Measurements from ENCODE around the gene NPHP4. TPM values are rescaled to one million over a fixed set of nuclear protein-coding genes. Genes with fewer than 3 reads are reported as not detected.

The NPHP4 gene
- total and polyA plus RNA-seq, 12 donors = 2.7 to 13.2 (median 7.3) TPM

DNA sequence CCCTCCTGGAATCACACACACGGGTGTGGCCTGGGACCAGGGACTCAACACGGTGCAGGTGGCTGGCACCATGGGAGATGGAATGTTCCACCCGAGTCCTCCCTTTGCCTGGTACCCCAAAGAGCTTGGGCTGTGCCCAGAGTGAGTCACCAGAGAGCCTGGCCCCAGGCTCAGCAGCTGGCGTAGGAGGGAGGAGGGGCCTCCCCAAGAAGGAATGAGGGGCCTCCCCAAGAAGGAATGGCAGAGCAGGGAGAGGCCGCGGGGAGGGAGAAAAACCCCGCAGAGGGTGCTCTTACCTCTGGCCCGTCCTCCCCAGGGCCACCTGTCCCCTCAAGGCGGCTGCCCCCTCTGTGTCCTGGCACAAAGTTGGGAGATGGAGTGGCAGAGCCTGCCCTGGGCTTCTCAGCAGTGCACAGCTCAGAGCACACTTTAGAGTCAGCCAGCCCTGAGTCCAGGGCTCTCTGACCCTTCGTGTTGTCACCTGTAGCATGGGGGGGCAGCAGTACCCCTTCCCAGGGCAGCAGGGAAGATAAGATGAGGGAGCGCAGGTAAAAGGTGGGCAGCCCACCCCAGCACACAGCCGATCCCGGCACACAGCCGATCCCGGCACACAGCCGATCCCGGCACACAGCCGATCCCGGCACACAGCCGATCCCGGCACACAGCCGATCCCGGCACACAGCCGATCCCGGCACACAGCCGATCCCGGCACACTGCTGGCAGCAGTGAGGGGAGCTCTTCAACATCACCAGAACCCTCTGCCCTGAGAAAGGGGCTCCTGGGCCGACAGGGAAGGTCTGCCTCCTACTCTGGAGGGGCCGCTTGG, 33.3 kb upstream of the NPHP4 start:
- Histone ChIP-seq H3K9me3 (replicated peaks in 1 of 3) (no peaks in the 10 kb centered on the region), H3K27me3 (no peaks in the 10 kb centered on the region), H3K4me3 (peak overlapping the region in 1 of 4 donors; percentile 36), H3K4me1 (replicated peaks in 1 of 2) (no peaks in the 10 kb centered on the region), H3K27ac (peak overlapping the region in 1 of 5 donors; percentile 61), H3K36me3 (replicated peaks in 1 of 2) (no peaks in the 10 kb centered on the region)
- WGBS, 4 donors = 58 to 79% (median 70%) methylated on average over 9 to 29 of the region's 29 CpGs
- no peak for TF ChIP-seq POLR2A (IDR thresholded peaks at IDR 0.05)
- no peak for TF ChIP-seq CTCF (IDR thresholded peaks at IDR 0.05)
- DNase-seq = no peak
- intact Hi-C loops (cut with DNase I) = no loop called here

- intact Hi-C loops (cut with DNase I) = no loop called here
- no peak for TF ChIP-seq POLR2A (IDR thresholded peaks at IDR 0.05)
- H3K36me3 ChIP-seq (replicated peaks in 1 of 2) = no peaks in the 10 kb centered on the region
- no peak overlapping the region for H3K27ac ChIP-seq
- H3K27me3 ChIP-seq = no peaks in the 10 kb centered on the region
- no peaks in the 10 kb centered on the region for H3K4me1 ChIP-seq (replicated peaks in 1 of 2)
- 84 to 86% (median 85%) methylated on average over 6 of the region's 6 CpGs for WGBS, 4 donors
- no peak for DNase-seq
- H3K9me3 ChIP-seq (replicated peaks in 1 of 3) = no peaks in the 10 kb centered on the region
- no peak overlapping the region for H3K4me3 ChIP-seq
Observed at GRCh38 chr1:6024376-6024775, 32.2 kb upstream of the NPHP4 start.

DNA sequence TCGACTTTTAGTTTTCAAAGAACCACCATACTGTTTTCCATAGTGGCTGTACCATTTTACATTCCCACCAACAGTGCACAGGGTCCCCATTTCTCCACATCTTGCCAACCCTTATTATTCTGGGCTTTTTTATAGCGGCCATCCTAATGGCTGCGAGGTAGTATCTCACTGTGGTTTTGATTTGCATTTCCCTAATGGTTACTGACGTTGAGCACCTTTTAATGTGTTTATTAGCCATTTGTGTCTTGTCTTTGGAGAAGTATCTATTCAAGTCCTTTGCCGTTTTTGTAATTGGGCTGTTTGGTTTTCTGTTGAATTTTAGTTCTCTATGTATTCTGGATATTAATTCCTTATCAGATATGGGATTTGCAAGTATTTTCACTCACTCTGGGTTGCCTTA, 31.1 kb upstream of the NPHP4 start:
- TF ChIP-seq POLR2A (IDR thresholded peaks at IDR 0.05) = no peak
- TF ChIP-seq CTCF (IDR thresholded peaks at IDR 0.05) = no peak
- H3K27ac ChIP-seq = no peak overlapping the region
- H3K4me1 ChIP-seq (replicated peaks in 1 of 2) = no peaks in the 10 kb centered on the region
- intact Hi-C loops (cut with DNase I) = no loop called here
- 75 to 85% (median 82%) methylated on average over 5 of the region's 5 CpGs for WGBS, 4 donors
- no peak overlapping the region for H3K4me3 ChIP-seq
- H3K9me3 ChIP-seq (replicated peaks in 1 of 3) = no peaks in the 10 kb centered on the region
- H3K27me3 ChIP-seq = no peaks in the 10 kb centered on the region
- DNase-seq = no peak
- H3K36me3 ChIP-seq (replicated peaks in 1 of 2) = no peaks in the 10 kb centered on the region

DNA sequence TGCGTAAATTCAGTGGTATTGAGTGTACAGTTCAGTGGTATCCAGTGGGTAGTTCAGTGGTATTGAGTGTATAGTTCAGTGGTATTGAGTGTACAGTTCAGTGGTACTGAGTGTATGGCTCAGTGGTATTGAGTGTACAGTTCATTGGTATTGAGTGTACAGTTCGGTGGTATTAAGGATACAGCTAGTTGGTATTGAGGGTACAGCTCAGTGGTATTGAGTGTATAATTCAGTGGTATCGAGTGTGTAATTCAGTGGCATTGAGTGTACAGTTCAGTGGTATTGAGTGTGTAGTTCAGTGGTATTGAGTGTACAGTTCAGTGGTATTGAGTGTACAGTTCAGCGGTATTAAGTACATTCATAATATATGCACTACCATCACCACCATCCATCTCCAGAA, 30.0 kb upstream of the NPHP4 start:
- no peak overlapping the region for H3K27ac ChIP-seq
- no peaks in the 10 kb centered on the region for H3K4me1 ChIP-seq (replicated peaks in 1 of 2)
- H3K4me3 ChIP-seq = no peak overlapping the region
- H3K27me3 ChIP-seq = no peaks in the 10 kb centered on the region
- DNase-seq = no peak
- intact Hi-C loops (cut with DNase I) = no loop called here
- WGBS, 4 donors = 86 to 98% (median 96%) methylated on average over 4 of the region's 4 CpGs
- H3K9me3 ChIP-seq (replicated peaks in 1 of 3) = no peaks in the 10 kb centered on the region
- TF ChIP-seq POLR2A (IDR thresholded peaks at IDR 0.05) = no peak
- no peak for TF ChIP-seq CTCF (IDR thresholded peaks at IDR 0.05)
- no peaks in the 10 kb centered on the region for H3K36me3 ChIP-seq (replicated peaks in 1 of 2)
